Gastroesophageal sphincter (tissue), 4 donors: ENCODE results near the gene BICD1. TPM values are rescaled to one million over a fixed set of nuclear protein-coding genes. Genes with fewer than 3 reads are reported as not detected.

ENCODE experiments used
- ATAC-seq: fragments of 150-250 bp; one replicate; pipeline ENCODE4 v1.9.1; 2016; ENCODE audit warnings: mild to moderate bottlenecking, moderate library complexity
- H3K27ac ChIP-seq, 4 donors: fragments of 200-600 bp; sonication (generic) in 3 of 4; 1 replicate in 3 of 4; 2 replicates in 1 of 4; pipeline ENCODE4 v1.5.1; 2016 to 2019
- H3K27me3 ChIP-seq: fragments of 200-600 bp; sonication (generic); one replicate; pipeline ENCODE4 v1.5.1; 2019
- H3K36me3 ChIP-seq, 2 donors: fragments of 200-600 bp; sonication (generic); one replicate each; pipeline ENCODE4 v1.5.1; 2019; ENCODE audit warnings: control low read depth in 1 of 2
- H3K4me1 ChIP-seq, 3 donors: fragments of 200-600 bp; sonication (generic); 1 replicate in 2 of 3; 2 replicates in 1 of 3; pipeline ENCODE4 v1.5.1; 2016 to 2019; ENCODE audit warnings: control low read depth in 2 of 3
- H3K4me3 ChIP-seq, 2 donors: fragments of 200-600 bp; sonication (generic); one replicate each; pipeline ENCODE4 v1.5.1; 2019; ENCODE audit warnings: mild to moderate bottlenecking in 1 of 2, moderate library complexity in 1 of 2
- H3K9me3 ChIP-seq, 3 donors: fragments of 200-600 bp; sonication (generic); one replicate each; pipeline ENCODE4 v1.5.1; 2017 to 2019; ENCODE audit warnings: control low read depth in 2 of 3
- CTCF ChIP-seq, 4 experiments: fragments of 200-600 bp in 2 of 4; fragments of 450-650 bp in 2 of 4; sonication (generic) in 1 of 4; IDR thresholded peaks; one replicate each; pipeline ENCODE4 v1.5.1; 2017 to 2019; ENCODE audit warnings: antibody characterized with exemption in 4 of 4, mild to moderate bottlenecking in 2 of 4, moderate library complexity in 2 of 4
- EP300 ChIP-seq: sonication (generic); formaldehyde crosslinking; IDR thresholded peaks from one replicate; pipeline ENCODE4 v1.6.1; 2017; ENCODE audit warnings: antibody characterized with exemption, mild to moderate bottlenecking
- POLR2A ChIP-seq, 2 donors: fragments of 450-650 bp; IDR thresholded peaks; one replicate each; pipeline ENCODE4 v1.6.1; 2017; ENCODE audit warnings: antibody characterized with exemption in 2 of 2, mild to moderate bottlenecking in 2 of 2, moderate library complexity in 1 of 2
- POLR2AphosphoS5 ChIP-seq: sonication (generic); formaldehyde crosslinking; IDR thresholded peaks from one replicate; pipeline ENCODE4 v1.6.1; 2017; ENCODE audit warnings: antibody characterized with exemption
- WGBS, 2 donors: methylation state at CpG; one replicate each; pipeline ENCODE4 v1.1.5; 2018; ENCODE audit warnings: low coverage in 1 of 2; 5-methylcytosine and 5-hydroxymethylcytosine counted together
- total RNA-seq, 4 donors: library from RNA; depleted of rRNA; stranded (reverse); fragments of >200 nt; gene quantifications; one replicate each; pipeline ENCODE4 v1.1.0, GENCODE V29; 2016

BICD1 gene
- total RNA-seq, 4 donors from 2014 or later, result 3.8 to 22.5 (median 16.3) TPM

- H3K27ac ChIP-seq, result peak overlapping the region in 3 of 4 donors; percentile 85 to 87 (median 87)
- ATAC-seq, result no peak
- no peaks in the 10 kb centered on the region for H3K27me3 ChIP-seq
- TF ChIP-seq CTCF (IDR thresholded peaks at IDR 0.05) (no peak), POLR2A (IDR thresholded peaks at IDR 0.05) (no peak), EP300 (no peak), POLR2AphosphoS5 (no peak)
- H3K36me3 ChIP-seq, result no peaks in the 10 kb centered on the region
- H3K4me3 ChIP-seq, result peak overlapping the region; percentile 87 to 96
- 0 to 16% methylated on average over 5 to 6 of the region's 36 CpGs for WGBS, 2 donors
- H3K4me1 ChIP-seq, result peaks cover 0 to 35% (median 6%) of the 10 kb centered on the region in 3 donors
- no peaks in the 10 kb centered on the region for H3K9me3 ChIP-seq
These were observed 292.2 kb downstream of the BICD1 start for GRCh38 chr12:32398816-32399369.

- no peaks in the 10 kb centered on the region for H3K36me3 ChIP-seq
- no CpG with 5 or more reads among the region's 82 CpGs for WGBS, 2 donors
- H3K27ac ChIP-seq, result peak within 1 kb of the TSS; percentile 4 to 87 (median 86)
- peaks cover 0 to 35% (median 6%) of the 10 kb centered on the region in 3 donors for H3K4me1 ChIP-seq
- peak within 1 kb of the TSS; percentile 87 to 96 for H3K4me3 ChIP-seq
- H3K27me3 ChIP-seq, result no peaks in the 10 kb centered on the region
- TF ChIP-seq CTCF (IDR thresholded peaks at IDR 0.05) (peak in 3 of 4 experiments; percentile 23 to 64 (median 28)), EP300 (no peak), POLR2AphosphoS5 (peak; percentile 81), POLR2A (IDR thresholded peaks at IDR 0.05) (peak; percentile 48 to 80)
- no peaks in the 10 kb centered on the region for H3K9me3 ChIP-seq
- peak; percentile 97 for ATAC-seq
These were observed 292.9 kb downstream of the BICD1 start, which contains the start of gene FGD4 for GRCh38 chr12:32399370-32400113. Gene FGD4, plus strand, starts transcription at chr12:32399558.

GRCh38 chr12:32400114-32400672 is 293.5 kb downstream of the BICD1 start:
- TF ChIP-seq CTCF (IDR thresholded peaks at IDR 0.05), result no peak
- TF ChIP-seq POLR2A (IDR thresholded peaks at IDR 0.05), result no peak
- no peak for TF ChIP-seq EP300
- no peak for TF ChIP-seq POLR2AphosphoS5
- 24 to 40% methylated on average over 7 to 10 of the region's 15 CpGs for WGBS, 2 donors
- peaks cover 0 to 35% (median 6%) of the 10 kb centered on the region in 3 donors for H3K4me1 ChIP-seq
- H3K36me3 ChIP-seq, result no peaks in the 10 kb centered on the region
- peak overlapping the region in 3 of 4 donors; percentile 85 to 87 (median 87) for H3K27ac ChIP-seq
- H3K27me3 ChIP-seq, result no peaks in the 10 kb centered on the region
- no peak for ATAC-seq
- peak overlapping the region; percentile 87 to 96 for H3K4me3 ChIP-seq
- H3K9me3 ChIP-seq, result no peaks in the 10 kb centered on the region

- H3K27me3 ChIP-seq, result no peaks in the 10 kb centered on the region
- H3K27ac ChIP-seq, result peak overlapping the region in 1 of 4 donors; percentile 87
- H3K36me3 ChIP-seq, result no peaks in the 10 kb centered on the region
- no peaks in the 10 kb centered on the region for H3K9me3 ChIP-seq
- peak overlapping the region; percentile 87 to 96 for H3K4me3 ChIP-seq
- TF ChIP-seq EP300, result no peak
- TF ChIP-seq CTCF (IDR thresholded peaks at IDR 0.05), result no peak
- TF ChIP-seq POLR2AphosphoS5, result no peak
- WGBS, 2 donors, result 50 to 77% methylated on average over 2 of the region's 2 CpGs
- H3K4me1 ChIP-seq, result peaks cover 0 to 35% (median 6%) of the 10 kb centered on the region in 3 donors
- no peak for ATAC-seq
These were observed 294.2 kb downstream of the BICD1 start for GRCh38 chr12:32400866-32401265.
